Uterus (tissue), 2 donors: ENCODE data around the gene TNKS1BP1.
"Not testable (repeated sequence)": the region's sequence is repeated elsewhere in the genome, so short reads cannot be mapped to it uniquely, and the experiment has no call there.

Experiments used
- CTCF ChIP-seq, 4 experiments: fragments of 200-600 bp in 2 of 4; fragments of 450-650 bp in 2 of 4; sonication (generic) in 2 of 4; IDR thresholded peaks; one replicate each; pipeline ENCODE4 v1.5.1; 2016 to 2019; ENCODE audit warnings: antibody characterized with exemption in 4 of 4, mild to moderate bottlenecking in 2 of 4, moderate library complexity in 1 of 4
- POLR2A ChIP-seq, 2 donors: fragments of 450-650 bp; IDR thresholded peaks; one replicate each; pipeline ENCODE4 v1.6.1; 2016; ENCODE audit warnings: antibody characterized with exemption in 2 of 2, mild to moderate bottlenecking in 1 of 2, moderate library complexity in 1 of 2

DNA sequence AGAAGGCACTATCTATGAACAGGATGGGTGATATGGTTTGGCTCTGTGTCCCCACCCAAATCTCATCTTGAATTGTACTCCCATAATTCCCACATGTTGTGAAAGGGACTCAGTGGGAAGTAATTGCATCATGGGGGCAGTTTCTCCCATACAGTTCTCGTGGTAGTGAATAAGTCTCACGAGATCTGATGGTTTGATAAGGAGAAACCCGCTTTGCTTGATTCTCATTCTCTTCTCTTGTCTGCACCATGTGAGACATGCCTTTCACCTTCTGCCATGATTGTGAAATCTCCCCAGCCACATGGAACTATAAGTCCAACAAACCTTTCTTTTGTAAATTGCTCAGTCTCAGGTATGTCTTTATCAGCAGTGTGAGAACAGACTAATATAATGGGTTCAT, 28.5 kb downstream of the TNKS1BP1 start:
- TF ChIP-seq CTCF, POLR2A (IDR thresholded peaks at IDR 0.05): not testable (repeated sequence)
